Stomach (tissue), 9 donors: ENCODE results near the gene DRC1. TPM values are rescaled to one million over a fixed set of nuclear protein-coding genes. Genes with fewer than 3 reads are reported as not detected.

Experiments used
- DNase-seq, 2 donors: peaks; one replicate each; pipeline versions ENCODE4 v3.0.0 to v3.0.0-alpha.2; 2013 to 2019
- H3K27ac ChIP-seq, 5 donors: fragments of 200-600 bp in 4 of 5; sonication (generic) in 4 of 5; one replicate each; pipeline ENCODE4 v1.5.1; 2013 to 2019; ENCODE audit warnings: mild to moderate bottlenecking in 1 of 5, moderate library complexity in 1 of 5
- H3K27me3 ChIP-seq, 3 donors: fragments of 200-600 bp; sonication (generic); one replicate each; pipeline ENCODE4 v1.5.1; 2017 to 2019; ENCODE audit warnings: mixed run types in 1 of 3
- H3K36me3 ChIP-seq, 4 donors: fragments of 200-600 bp; sonication (generic); 1 replicate in 3 of 4; 2 replicates in 1 of 4; pipeline ENCODE4 v1.5.1; 2016 to 2019
- H3K4me1 ChIP-seq, 4 donors: fragments of 200-600 bp; sonication (generic); one replicate each; pipeline ENCODE4 v1.5.1; 2016 to 2019
- H3K4me3 ChIP-seq, 4 donors: fragments of 200-600 bp; sonication (generic) in 3 of 4; one replicate each; pipeline ENCODE4 v1.5.1; 2016 to 2019; ENCODE audit warnings: mild to moderate bottlenecking in 1 of 4
- H3K9me3 ChIP-seq, 4 donors: fragments of 200-600 bp; sonication (generic); one replicate each; pipeline ENCODE4 v1.5.1; 2016 to 2019
- EP300 ChIP-seq: sonication (generic); formaldehyde crosslinking; IDR thresholded peaks from one replicate; pipeline ENCODE4 v1.6.1; 2017; ENCODE audit warnings: antibody characterized with exemption
- POLR2A ChIP-seq, 4 donors: fragments of 450-650 bp; IDR thresholded peaks; one replicate each; pipeline ENCODE4 v1.6.1; 2016; ENCODE audit warnings: antibody characterized with exemption in 4 of 4, control low read depth in 2 of 4, mild to moderate bottlenecking in 1 of 4, moderate library complexity in 1 of 4
- POLR2AphosphoS5 ChIP-seq, 3 donors: sonication (generic); formaldehyde crosslinking; IDR thresholded peaks; one replicate each; pipeline ENCODE4 v1.6.1; 2016; ENCODE audit warnings: antibody characterized with exemption in 3 of 3
- WGBS, 5 donors: extraction: QIAGEN DNeasy Blood & Tissue Kit in 3 of 5; methylation state at CpG; one replicate each; pipeline versions ENCODE4 v1.1.5 to v1.1.7; 2013 to 2018; 5-methylcytosine and 5-hydroxymethylcytosine counted together
- intact Hi-C: fragments of 100-400 bp; cut with DNase I; formaldehyde crosslinking; loops from one replicate; pipeline ENCODE4 v1.15.1; 2023; ENCODE audit warnings: low total_unique reads
- polyA plus RNA-seq, 3 donors: library from polyadenylated mRNA; stranded (reverse); fragments of 200-250 nt; gene quantifications; one replicate each; pipeline ENCODE4 v1.2.3, GENCODE V29; 2013
- total RNA-seq, 5 donors: library from RNA; depleted of rRNA; stranded (reverse); fragments of >200 nt; gene quantifications; one replicate each; pipeline versions ENCODE4 v1.1.0 to v1.2.3, GENCODE V29; 2014 to 2016
- TF ChIP-seq, protein P1 (sequence below), 7 experiments: fragments of 450-650 bp in 4 of 7; fragments of 200-600 bp in 3 of 7; sonication (generic) in 3 of 7; IDR thresholded peaks; one replicate each; pipeline ENCODE4 v1.5.1; 2016 to 2019; ENCODE audit warnings: antibody characterized with exemption in 7 of 7, control low read depth in 2 of 7, mild to moderate bottlenecking in 1 of 7
- donor health status: healthy with polysubstance abuse.
- donor health status: Bipolar disorder and iron deficiency.
- donor health status: healthy.

Gene DRC1
- total and polyA plus RNA-seq, 8 donors: 2.2 TPM; not detected in 7

DNA sequence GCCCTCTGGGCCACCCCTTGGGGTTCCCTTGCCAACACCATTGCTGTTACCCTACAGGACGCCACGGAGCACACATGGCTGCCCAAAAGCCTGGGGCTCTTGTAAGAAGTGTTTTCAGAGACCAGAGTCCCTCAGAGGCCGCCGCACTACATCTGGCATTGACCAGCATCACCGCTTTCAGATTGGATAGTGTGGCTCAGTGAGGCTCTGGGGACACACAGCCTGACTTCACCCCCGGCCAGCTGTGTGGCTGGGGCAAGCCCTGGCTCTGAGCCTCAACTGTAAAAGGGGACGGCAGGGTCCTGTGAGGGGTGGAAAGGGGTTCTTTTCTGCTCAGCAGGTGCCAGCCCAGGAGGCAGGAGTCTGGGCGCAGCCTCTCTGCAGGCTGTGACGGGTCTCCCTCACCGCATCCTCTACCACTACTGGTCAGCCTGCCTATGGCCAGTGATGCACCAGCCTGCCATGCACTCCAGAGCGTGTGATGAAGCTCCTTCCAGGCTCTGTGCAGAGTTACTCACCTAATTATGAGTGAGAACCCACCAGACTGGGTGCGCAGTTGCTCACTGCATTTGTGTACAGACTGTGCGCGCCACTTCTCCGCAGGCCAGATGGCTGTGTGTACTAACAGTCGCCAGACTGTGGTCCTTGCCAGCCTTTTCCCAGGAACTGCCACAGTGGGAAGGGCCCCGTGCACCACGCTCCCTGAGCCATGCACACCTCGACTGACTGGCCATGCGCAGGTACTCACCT lies 86.9 kb downstream of the DRC1 start:
- no peak overlapping the region for H3K4me3 ChIP-seq
- DNase-seq: no peak
- 89 to 94% (median 91%) methylated on average over 14 to 20 of the region's 20 CpGs for WGBS, 5 donors
- no peaks in the 10 kb centered on the region for H3K27me3 ChIP-seq
- no peaks in the 10 kb centered on the region for H3K9me3 ChIP-seq
- intact Hi-C loops: no loop called here
- TF ChIP-seq, protein P1, sequence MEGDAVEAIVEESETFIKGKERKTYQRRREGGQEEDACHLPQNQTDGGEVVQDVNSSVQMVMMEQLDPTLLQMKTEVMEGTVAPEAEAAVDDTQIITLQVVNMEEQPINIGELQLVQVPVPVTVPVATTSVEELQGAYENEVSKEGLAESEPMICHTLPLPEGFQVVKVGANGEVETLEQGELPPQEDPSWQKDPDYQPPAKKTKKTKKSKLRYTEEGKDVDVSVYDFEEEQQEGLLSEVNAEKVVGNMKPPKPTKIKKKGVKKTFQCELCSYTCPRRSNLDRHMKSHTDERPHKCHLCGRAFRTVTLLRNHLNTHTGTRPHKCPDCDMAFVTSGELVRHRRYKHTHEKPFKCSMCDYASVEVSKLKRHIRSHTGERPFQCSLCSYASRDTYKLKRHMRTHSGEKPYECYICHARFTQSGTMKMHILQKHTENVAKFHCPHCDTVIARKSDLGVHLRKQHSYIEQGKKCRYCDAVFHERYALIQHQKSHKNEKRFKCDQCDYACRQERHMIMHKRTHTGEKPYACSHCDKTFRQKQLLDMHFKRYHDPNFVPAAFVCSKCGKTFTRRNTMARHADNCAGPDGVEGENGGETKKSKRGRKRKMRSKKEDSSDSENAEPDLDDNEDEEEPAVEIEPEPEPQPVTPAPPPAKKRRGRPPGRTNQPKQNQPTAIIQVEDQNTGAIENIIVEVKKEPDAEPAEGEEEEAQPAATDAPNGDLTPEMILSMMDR (IDR thresholded peaks at IDR 0.05): no peak
- TF ChIP-seq POLR2AphosphoS5 (IDR thresholded peaks at IDR 0.05) (no peak), EP300 (no peak), POLR2A (IDR thresholded peaks at IDR 0.05) (no peak)
- H3K36me3 ChIP-seq: no peaks in the 10 kb centered on the region
- no peaks in the 10 kb centered on the region for H3K4me1 ChIP-seq
- no peak overlapping the region for H3K27ac ChIP-seq

- WGBS, 5 donors: 75 to 82% (median 80%) methylated on average over 9 to 19 of the region's 19 CpGs
Observed at GRCh38 chr2:26489213-26489850, 87.6 kb downstream of the DRC1 start.

GRCh38 chr2:26491563-26492167 lies 89.9 kb downstream of the DRC1 start:
- H3K36me3 ChIP-seq: no peaks in the 10 kb centered on the region
- no peak for DNase-seq
- H3K27me3 ChIP-seq: no peaks in the 10 kb centered on the region
- WGBS, 5 donors: 71 to 79% (median 74%) methylated on average over 8 of the region's 8 CpGs
- H3K27ac ChIP-seq: no peak overlapping the region
- intact Hi-C loops: no loop called here
- H3K9me3 ChIP-seq: no peaks in the 10 kb centered on the region
- H3K4me1 ChIP-seq: peaks cover 0 to 7% (median 0%) of the 10 kb centered on the region in 4 donors
- no peak overlapping the region for H3K4me3 ChIP-seq
- no peak for TF ChIP-seq POLR2AphosphoS5 (IDR thresholded peaks at IDR 0.05)
- no peak for TF ChIP-seq POLR2A (IDR thresholded peaks at IDR 0.05)
- TF ChIP-seq, protein P1 (IDR thresholded peaks at IDR 0.05): no peak
- no peak for TF ChIP-seq EP300

More at GRCh38 chr2:26489213-26489850, 87.6 kb downstream of the DRC1 start:
- Histone ChIP-seq H3K27ac (no peak overlapping the region), H3K4me1 (no peaks in the 10 kb centered on the region), H3K9me3 (no peaks in the 10 kb centered on the region), H3K36me3 (no peaks in the 10 kb centered on the region), H3K27me3 (no peaks in the 10 kb centered on the region), H3K4me3 (no peak overlapping the region)
- TF ChIP-seq, protein P1 (IDR thresholded peaks at IDR 0.05): no peak
- no peak for TF ChIP-seq EP300
- TF ChIP-seq POLR2AphosphoS5 (IDR thresholded peaks at IDR 0.05): no peak
- TF ChIP-seq POLR2A (IDR thresholded peaks at IDR 0.05): no peak
- intact Hi-C loops: no loop called here
- DNase-seq: no peak

- no peak for DNase-seq
- H3K27ac ChIP-seq: no peak overlapping the region
- WGBS, 5 donors: 82 to 95% (median 88%) methylated on average over 3 to 7 of the region's 7 CpGs
Observed at GRCh38 chr2:26492749-26493515, 91.2 kb downstream of the DRC1 start.

More at GRCh38 chr2:26492749-26493515, 91.2 kb downstream of the DRC1 start:
- Histone ChIP-seq H3K36me3 (no peaks in the 10 kb centered on the region), H3K4me3 (no peak overlapping the region), H3K4me1 (peaks cover 0 to 7% (median 0%) of the 10 kb centered on the region in 4 donors), H3K9me3 (no peaks in the 10 kb centered on the region), H3K27me3 (peaks cover 0 to 1% (median 0%) of the 10 kb centered on the region in 3 donors)
- intact Hi-C loops: no loop called here
- TF ChIP-seq POLR2A (IDR thresholded peaks at IDR 0.05) (no peak), POLR2AphosphoS5 (IDR thresholded peaks at IDR 0.05) (no peak), EP300 (no peak)
- TF ChIP-seq, protein P1 (IDR thresholded peaks at IDR 0.05): no peak
